Cerebellar nuclear complex (tissue), 1 donor: ENCODE results near the gene FAM53A.
"Not testable (repeated sequence)": the region's sequence is repeated elsewhere in the genome, so short reads cannot be mapped to it uniquely, and the experiment has no call there.

Source experiments
- DNase-seq, 2 experiments: peaks; one replicate each; lab custom pipeline; 2025; lab: John Stamatoyannopoulos, UW

FAM53A gene

GRCh38 chr4:1716065-1716945, 32.2 kb upstream of the FAM53A start:
- DNase-seq: no peak

- DNase-seq: no peak
Observed at GRCh38 chr4:1715002-1715758, 31.1 kb upstream of the FAM53A start.

GRCh38 chr4:1714303-1715001, 30.3 kb upstream of the FAM53A start:
- no peak for DNase-seq

- DNase-seq: no peak
Observed at GRCh38 chr4:1713003-1713851, 29.1 kb upstream of the FAM53A start.

GRCh38 chr4:1712216-1713002, 28.3 kb upstream of the FAM53A start, which contains the start of gene SLBP:
Gene SLBP (minus strand): TSS chr4:1712319. CDS start chr4:1712188, 131 bp downstream.
- peak; percentile 12 to 52 for DNase-seq

- peak in 1 of 2 experiments; percentile 5 for DNase-seq
Observed at GRCh38 chr4:1711571-1712215, 27.6 kb upstream of the FAM53A start.

- DNase-seq: no peak
Observed at GRCh38 chr4:1711055-1711570, 27.0 kb upstream of the FAM53A start.

- DNase-seq: no peak
Observed at GRCh38 chr4:1708581-1708980, 24.5 kb upstream of the FAM53A start.

GRCh38 chr4:1706358-1706757, 22.2 kb upstream of the FAM53A start:
- no peak for DNase-seq

- DNase-seq: no peak
Observed at GRCh38 chr4:1705732-1706131, 21.6 kb upstream of the FAM53A start.

GRCh38 chr4:1703867-1704266, 19.8 kb upstream of the FAM53A start:
- no peak for DNase-seq

GRCh38 chr4:1701671-1702070, 17.6 kb upstream of the FAM53A start:
- DNase-seq: not testable (repeated sequence)

GRCh38 chr4:1695913-1696312, 11.8 kb upstream of the FAM53A start:
- DNase-seq: no peak

- peak in 1 of 2 experiments; percentile 63 for DNase-seq
Observed at GRCh38 chr4:1693131-1693896, 9.2 kb upstream of the FAM53A start.

- DNase-seq: no peak
Observed at GRCh38 chr4:1691737-1692373, 7.7 kb upstream of the FAM53A start.

- DNase-seq: no peak
Observed at GRCh38 chr4:1690698-1691097, 6.6 kb upstream of the FAM53A start.

- no peak for DNase-seq
Observed at GRCh38 chr4:1686440-1687036, 2.4 kb upstream of the FAM53A start.
